ENCODE measurements around the gene NPFFR2. TPM values are rescaled to one million over a fixed set of nuclear protein-coding genes. Genes with fewer than 3 reads are reported as not detected.

The NPFFR2 gene
- total and polyA plus RNA-seq, 2 of the 13 experiments (the other 11 are each of a cell fraction or from before 2014, with no cell fraction given) = not detected

DNA sequence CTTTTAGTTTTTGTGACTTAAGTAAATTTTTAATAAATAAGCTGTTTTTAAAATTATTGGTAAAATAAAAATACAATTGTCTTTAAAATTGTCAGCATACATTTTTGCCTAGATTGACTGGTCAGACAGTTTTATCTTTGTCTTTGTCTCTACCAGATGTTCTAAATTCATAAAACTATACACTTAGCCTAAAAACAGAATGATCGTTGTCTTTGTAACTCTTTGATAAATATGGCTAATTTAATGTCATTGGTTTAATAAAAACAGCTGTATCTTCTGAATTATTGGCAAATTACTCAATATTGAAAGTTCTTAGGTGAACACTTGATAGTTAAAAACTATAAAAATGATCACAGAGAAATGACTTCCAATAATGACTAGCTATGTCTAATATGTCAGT is 36.5 kb upstream of the NPFFR2 start (continued):
- TF ChIP-seq, protein P1, sequence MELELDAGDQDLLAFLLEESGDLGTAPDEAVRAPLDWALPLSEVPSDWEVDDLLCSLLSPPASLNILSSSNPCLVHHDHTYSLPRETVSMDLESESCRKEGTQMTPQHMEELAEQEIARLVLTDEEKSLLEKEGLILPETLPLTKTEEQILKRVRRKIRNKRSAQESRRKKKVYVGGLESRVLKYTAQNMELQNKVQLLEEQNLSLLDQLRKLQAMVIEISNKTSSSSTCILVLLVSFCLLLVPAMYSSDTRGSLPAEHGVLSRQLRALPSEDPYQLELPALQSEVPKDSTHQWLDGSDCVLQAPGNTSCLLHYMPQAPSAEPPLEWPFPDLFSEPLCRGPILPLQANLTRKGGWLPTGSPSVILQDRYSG (CRISPR knock-in tag; IDR thresholded peaks at IDR 0.05) = no peak
- TF ChIP-seq NFRKB (IDR thresholded peaks at IDR 0.05) (no peak), HNRNPK (IDR thresholded peaks at IDR 0.05; ENCODE audit: low read depth, low read length, poor library complexity, severe bottlenecking) (no peak), HNF4G (IDR thresholded peaks at IDR 0.05; ENCODE audit: borderline replicate concordance, low read depth, low read length) (no peak), HNF4G (CRISPR knock-in tag; IDR thresholded peaks at IDR 0.05; ENCODE audit: borderline replicate concordance, low read depth) (no peak), ZNF230 (CRISPR knock-in tag; IDR thresholded peaks at IDR 0.05) (no peak)
- TF ChIP-seq, protein P2, sequence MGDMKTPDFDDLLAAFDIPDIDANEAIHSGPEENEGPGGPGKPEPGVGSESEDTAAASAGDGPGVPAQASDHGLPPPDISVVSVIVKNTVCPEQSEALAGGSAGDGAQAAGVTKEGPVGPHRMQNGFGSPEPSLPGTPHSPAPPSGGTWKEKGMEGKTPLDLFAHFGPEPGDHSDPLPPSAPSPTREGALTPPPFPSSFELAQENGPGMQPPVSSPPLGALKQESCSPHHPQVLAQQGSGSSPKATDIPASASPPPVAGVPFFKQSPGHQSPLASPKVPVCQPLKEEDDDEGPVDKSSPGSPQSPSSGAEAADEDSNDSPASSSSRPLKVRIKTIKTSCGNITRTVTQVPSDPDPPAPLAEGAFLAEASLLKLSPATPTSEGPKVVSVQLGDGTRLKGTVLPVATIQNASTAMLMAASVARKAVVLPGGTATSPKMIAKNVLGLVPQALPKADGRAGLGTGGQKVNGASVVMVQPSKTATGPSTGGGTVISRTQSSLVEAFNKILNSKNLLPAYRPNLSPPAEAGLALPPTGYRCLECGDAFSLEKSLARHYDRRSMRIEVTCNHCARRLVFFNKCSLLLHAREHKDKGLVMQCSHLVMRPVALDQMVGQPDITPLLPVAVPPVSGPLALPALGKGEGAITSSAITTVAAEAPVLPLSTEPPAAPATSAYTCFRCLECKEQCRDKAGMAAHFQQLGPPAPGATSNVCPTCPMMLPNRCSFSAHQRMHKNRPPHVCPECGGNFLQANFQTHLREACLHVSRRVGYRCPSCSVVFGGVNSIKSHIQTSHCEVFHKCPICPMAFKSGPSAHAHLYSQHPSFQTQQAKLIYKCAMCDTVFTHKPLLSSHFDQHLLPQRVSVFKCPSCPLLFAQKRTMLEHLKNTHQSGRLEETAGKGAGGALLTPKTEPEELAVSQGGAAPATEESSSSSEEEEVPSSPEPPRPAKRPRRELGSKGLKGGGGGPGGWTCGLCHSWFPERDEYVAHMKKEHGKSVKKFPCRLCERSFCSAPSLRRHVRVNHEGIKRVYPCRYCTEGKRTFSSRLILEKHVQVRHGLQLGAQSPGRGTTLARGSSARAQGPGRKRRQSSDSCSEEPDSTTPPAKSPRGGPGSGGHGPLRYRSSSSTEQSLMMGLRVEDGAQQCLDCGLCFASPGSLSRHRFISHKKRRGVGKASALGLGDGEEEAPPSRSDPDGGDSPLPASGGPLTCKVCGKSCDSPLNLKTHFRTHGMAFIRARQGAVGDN (CRISPR knock-in tag; IDR thresholded peaks at IDR 0.05) = no peak

DNA sequence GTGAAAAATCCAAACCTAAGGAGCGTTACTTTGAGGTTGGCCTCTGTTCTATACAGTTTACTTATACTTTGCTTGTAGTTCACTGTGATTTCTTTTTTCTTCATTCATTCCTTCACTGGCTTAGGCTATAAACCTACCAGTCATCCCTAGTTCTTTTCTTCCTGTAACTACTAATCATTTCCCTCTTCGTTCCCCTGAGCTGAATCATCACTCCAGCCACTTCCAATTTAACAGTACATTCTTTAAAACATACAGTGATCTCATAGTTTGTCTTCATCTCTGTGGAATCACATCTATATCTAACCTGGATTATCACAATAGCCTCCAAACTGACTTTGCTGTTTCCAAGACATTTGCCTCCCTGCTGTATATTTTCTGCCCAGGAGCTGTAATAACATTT is 25.2 kb upstream of the NPFFR2 start:
- ChIA-PET CTCF (ENCODE audit: low intra/inter-chr PET ratio, low total read pairs) (no interaction called here), POLR2A (no interaction called here)
- BruUV-seq (replicated peaks) = no TSS peak
- no peak overlapping the region for H3K27ac ChIP-seq (ENCODE audit: extremely low read length, insufficient read depth, low read length)
- TF ChIP-seq CHD2 (IDR thresholded peaks at IDR 0.05; ENCODE audit: low read depth, low read length) (no peak), NR2F6 (IDR thresholded peaks at IDR 0.05) (no peak), NR2F6 (CRISPR knock-in tag; IDR thresholded peaks at IDR 0.05) (no peak), SMAD1 (CRISPR knock-in tag; IDR thresholded peaks at IDR 0.05; ENCODE audit: borderline replicate concordance, low read depth) (no peak)
- no peak for FAIRE-seq
- no peak for ATAC-seq
- in situ Hi-C loops (cut with HindIII; ENCODE audit: extremely low pct_ligation_motif_present, low pct_unique_long_range_greater_than_20kb) = no loop called here
- no peak overlapping the region for H3K9ac ChIP-seq (ENCODE audit: insufficient read depth, low read depth, low read length)
- no peaks in the 10 kb centered on the region for H3K36me3 ChIP-seq (replicated peaks in 1 of 2; ENCODE audit: control insufficient read depth in 1 of 2, insufficient read depth in 2 of 2, low read length in 2 of 2)
- H3K79me2 ChIP-seq (ENCODE audit: insufficient read depth, low read length) = no peaks in the 10 kb centered on the region
- no peaks in the 10 kb centered on the region for H4K20me1 ChIP-seq (ENCODE audit: insufficient read depth, low read length)
- intact Hi-C loops (cut with micrococcal nuclease; ENCODE audit: unreplicated experiment) = no loop called here
- H3K4me2 ChIP-seq (ENCODE audit: low read depth, low read length) = no peak overlapping the region
- 6% methylated on average over 2 of the region's 2 CpGs for WGBS (ENCODE audit: low lambda C conversion rate)
- H3K27me3 ChIP-seq (ENCODE audit: control insufficient read depth in 1 of 2, insufficient read depth in 2 of 2, low read length in 2 of 2) = no peaks in the 10 kb centered on the region
- no peaks in the 10 kb centered on the region for H3K4me1 ChIP-seq (ENCODE audit: insufficient read depth, low read length)
- H3K9me3 ChIP-seq (ENCODE audit: low read length) = no peaks in the 10 kb centered on the region
- H3K4me3 ChIP-seq (replicated peaks in 1 of 3; ENCODE audit: insufficient read depth in 1 of 3, low read depth in 2 of 3, low read length in 3 of 3) = no peak overlapping the region
- no peak overlapping the region for H2AFZ ChIP-seq (ENCODE audit: low read length)
- DNase-seq (ENCODE audit: low spot score) = no peak
